ENCODE measurements around the gene PHF21A. TPM values are rescaled to one million over a fixed set of nuclear protein-coding genes. Genes with fewer than 3 reads are reported as not detected.

The PHF21A gene
- total and polyA plus RNA-seq, 4 donors = 3.6 to 8.5 (median 6.2) TPM

DNA sequence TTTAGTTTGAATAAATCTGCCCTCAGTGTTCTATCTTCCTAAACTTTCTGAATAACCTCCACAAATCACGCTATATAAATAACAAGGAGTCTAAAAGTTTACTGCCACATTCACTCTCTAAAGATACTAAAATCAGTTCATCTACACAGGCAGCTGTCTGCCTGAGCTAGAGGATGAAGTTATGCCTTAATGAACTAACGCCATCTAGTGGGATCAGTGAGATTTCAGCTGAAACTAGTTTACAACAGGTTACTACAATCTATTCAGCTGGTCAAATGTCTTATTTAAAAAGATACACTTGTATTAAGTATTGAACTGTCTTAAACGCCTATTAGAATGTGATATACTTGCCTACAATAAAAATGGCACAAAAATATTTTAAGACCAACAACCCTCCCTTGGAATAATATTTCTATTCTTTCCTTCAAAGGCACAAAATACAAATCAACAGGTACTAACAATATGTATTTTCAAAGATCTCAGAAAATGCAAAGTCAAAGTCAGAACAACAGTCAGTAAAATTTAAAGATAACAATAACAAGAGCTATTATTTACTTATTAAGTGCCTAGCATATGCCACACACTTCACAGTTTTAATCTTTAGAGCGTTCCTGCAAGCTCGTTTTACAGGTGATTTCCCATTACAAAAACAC lies 114.7 kb downstream of the PHF21A start:
- no peaks in the 10 kb centered on the region for H3K4me1 ChIP-seq (ENCODE audit: control insufficient read depth in 4 of 4, insufficient read depth in 4 of 4, low read length in 3 of 4)
- no peak for DNase-seq (ENCODE audit: low spot score)
- no peaks in the 10 kb centered on the region for H3K27me3 ChIP-seq (ENCODE audit: control insufficient read depth in 4 of 4, insufficient read depth in 4 of 4, low read length in 3 of 4)
- no peak for TF ChIP-seq FOXA1 (IDR thresholded peaks at IDR 0.05)
- TF ChIP-seq, protein P1, sequence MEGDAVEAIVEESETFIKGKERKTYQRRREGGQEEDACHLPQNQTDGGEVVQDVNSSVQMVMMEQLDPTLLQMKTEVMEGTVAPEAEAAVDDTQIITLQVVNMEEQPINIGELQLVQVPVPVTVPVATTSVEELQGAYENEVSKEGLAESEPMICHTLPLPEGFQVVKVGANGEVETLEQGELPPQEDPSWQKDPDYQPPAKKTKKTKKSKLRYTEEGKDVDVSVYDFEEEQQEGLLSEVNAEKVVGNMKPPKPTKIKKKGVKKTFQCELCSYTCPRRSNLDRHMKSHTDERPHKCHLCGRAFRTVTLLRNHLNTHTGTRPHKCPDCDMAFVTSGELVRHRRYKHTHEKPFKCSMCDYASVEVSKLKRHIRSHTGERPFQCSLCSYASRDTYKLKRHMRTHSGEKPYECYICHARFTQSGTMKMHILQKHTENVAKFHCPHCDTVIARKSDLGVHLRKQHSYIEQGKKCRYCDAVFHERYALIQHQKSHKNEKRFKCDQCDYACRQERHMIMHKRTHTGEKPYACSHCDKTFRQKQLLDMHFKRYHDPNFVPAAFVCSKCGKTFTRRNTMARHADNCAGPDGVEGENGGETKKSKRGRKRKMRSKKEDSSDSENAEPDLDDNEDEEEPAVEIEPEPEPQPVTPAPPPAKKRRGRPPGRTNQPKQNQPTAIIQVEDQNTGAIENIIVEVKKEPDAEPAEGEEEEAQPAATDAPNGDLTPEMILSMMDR (IDR thresholded peaks at IDR 0.05; ENCODE audit: low read depth, low read length, missing input control) = peak; percentile 72
- peak; percentile 96 to 97 for TF ChIP-seq RAD21 (IDR thresholded peaks at IDR 0.05)
- H3K4me3 ChIP-seq (ENCODE audit: low read depth in 1 of 3, low read length in 3 of 3) = no peak overlapping the region
- H3K36me3 ChIP-seq (ENCODE audit: control insufficient read depth in 4 of 4, insufficient read depth in 3 of 4, low read depth in 1 of 4, low read length in 3 of 4) = no peaks in the 10 kb centered on the region
- 41% methylated on average over 5 of the region's 5 CpGs for WGBS
- H3K9ac ChIP-seq (ENCODE audit: low read depth in 1 of 2, low read length in 2 of 2) = no peak overlapping the region
- H3K27ac ChIP-seq (ENCODE audit: low read depth in 1 of 2, low read length in 2 of 2) = no peak overlapping the region
- no peaks in the 10 kb centered on the region for H3K9me3 ChIP-seq (ENCODE audit: control insufficient read depth in 4 of 4, low read length in 3 of 4)

DNA sequence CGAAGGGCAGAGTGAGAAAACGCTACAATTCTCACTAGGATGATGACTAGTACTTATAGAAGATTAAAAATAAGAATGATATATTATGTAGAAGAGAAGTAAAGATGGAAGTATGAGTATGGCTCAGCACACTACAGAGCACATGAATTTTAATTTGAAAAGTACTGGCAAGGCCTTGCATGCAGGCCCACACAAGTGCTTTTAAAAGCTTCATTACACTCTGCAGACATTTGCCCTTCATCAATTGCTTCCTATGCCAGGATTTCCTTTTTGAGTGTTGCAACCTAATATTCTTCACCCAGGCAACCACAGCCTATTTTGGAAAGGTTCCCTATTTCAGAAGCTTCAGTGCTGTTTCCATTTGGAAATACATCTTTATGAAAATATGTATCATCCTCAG lies 117.7 kb downstream of the PHF21A start:
- H3K9me3 ChIP-seq (ENCODE audit: control insufficient read depth in 4 of 4, low read length in 3 of 4) = no peaks in the 10 kb centered on the region
- peaks cover 0 to 3% (median 0%) of the 10 kb centered on the region in 4 donors for H3K4me1 ChIP-seq (ENCODE audit: control insufficient read depth in 4 of 4, insufficient read depth in 4 of 4, low read length in 3 of 4)
- 96% methylated on average over 2 of the region's 2 CpGs for WGBS
- H3K27ac ChIP-seq (ENCODE audit: low read depth in 1 of 2, low read length in 2 of 2) = no peak overlapping the region
- no peak for DNase-seq (ENCODE audit: low spot score)
- H3K27me3 ChIP-seq (ENCODE audit: control insufficient read depth in 4 of 4, insufficient read depth in 4 of 4, low read length in 3 of 4) = no peaks in the 10 kb centered on the region
- TF ChIP-seq, protein P2, sequence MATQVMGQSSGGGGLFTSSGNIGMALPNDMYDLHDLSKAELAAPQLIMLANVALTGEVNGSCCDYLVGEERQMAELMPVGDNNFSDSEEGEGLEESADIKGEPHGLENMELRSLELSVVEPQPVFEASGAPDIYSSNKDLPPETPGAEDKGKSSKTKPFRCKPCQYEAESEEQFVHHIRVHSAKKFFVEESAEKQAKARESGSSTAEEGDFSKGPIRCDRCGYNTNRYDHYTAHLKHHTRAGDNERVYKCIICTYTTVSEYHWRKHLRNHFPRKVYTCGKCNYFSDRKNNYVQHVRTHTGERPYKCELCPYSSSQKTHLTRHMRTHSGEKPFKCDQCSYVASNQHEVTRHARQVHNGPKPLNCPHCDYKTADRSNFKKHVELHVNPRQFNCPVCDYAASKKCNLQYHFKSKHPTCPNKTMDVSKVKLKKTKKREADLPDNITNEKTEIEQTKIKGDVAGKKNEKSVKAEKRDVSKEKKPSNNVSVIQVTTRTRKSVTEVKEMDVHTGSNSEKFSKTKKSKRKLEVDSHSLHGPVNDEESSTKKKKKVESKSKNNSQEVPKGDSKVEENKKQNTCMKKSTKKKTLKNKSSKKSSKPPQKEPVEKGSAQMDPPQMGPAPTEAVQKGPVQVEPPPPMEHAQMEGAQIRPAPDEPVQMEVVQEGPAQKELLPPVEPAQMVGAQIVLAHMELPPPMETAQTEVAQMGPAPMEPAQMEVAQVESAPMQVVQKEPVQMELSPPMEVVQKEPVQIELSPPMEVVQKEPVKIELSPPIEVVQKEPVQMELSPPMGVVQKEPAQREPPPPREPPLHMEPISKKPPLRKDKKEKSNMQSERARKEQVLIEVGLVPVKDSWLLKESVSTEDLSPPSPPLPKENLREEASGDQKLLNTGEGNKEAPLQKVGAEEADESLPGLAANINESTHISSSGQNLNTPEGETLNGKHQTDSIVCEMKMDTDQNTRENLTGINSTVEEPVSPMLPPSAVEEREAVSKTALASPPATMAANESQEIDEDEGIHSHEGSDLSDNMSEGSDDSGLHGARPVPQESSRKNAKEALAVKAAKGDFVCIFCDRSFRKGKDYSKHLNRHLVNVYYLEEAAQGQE (IDR thresholded peaks at IDR 0.05) = no peak
- TF ChIP-seq, protein P3, sequence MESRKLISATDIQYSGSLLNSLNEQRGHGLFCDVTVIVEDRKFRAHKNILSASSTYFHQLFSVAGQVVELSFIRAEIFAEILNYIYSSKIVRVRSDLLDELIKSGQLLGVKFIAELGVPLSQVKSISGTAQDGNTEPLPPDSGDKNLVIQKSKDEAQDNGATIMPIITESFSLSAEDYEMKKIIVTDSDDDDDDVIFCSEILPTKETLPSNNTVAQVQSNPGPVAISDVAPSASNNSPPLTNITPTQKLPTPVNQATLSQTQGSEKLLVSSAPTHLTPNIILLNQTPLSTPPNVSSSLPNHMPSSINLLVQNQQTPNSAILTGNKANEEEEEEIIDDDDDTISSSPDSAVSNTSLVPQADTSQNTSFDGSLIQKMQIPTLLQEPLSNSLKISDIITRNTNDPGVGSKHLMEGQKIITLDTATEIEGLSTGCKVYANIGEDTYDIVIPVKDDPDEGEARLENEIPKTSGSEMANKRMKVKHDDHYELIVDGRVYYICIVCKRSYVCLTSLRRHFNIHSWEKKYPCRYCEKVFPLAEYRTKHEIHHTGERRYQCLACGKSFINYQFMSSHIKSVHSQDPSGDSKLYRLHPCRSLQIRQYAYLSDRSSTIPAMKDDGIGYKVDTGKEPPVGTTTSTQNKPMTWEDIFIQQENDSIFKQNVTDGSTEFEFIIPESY (IDR thresholded peaks at IDR 0.05) = no peak
- no peak for TF ChIP-seq FOXA2 (IDR thresholded peaks at IDR 0.05)
- no peak for TF ChIP-seq YY1 (IDR thresholded peaks at IDR 0.05)
- peak in 1 of 2 donors; percentile 51 for TF ChIP-seq GABPA (IDR thresholded peaks at IDR 0.05 in 1 of 2, conservative IDR thresholded peaks at IDR 0.05 in 1 of 2)
- no peaks in the 10 kb centered on the region for H3K36me3 ChIP-seq (ENCODE audit: control insufficient read depth in 4 of 4, insufficient read depth in 3 of 4, low read depth in 1 of 4, low read length in 3 of 4)
- no peak overlapping the region for H3K9ac ChIP-seq (ENCODE audit: low read depth in 1 of 2, low read length in 2 of 2)
- no peak overlapping the region for H3K4me3 ChIP-seq (ENCODE audit: low read depth in 1 of 3, low read length in 3 of 3)

DNA sequence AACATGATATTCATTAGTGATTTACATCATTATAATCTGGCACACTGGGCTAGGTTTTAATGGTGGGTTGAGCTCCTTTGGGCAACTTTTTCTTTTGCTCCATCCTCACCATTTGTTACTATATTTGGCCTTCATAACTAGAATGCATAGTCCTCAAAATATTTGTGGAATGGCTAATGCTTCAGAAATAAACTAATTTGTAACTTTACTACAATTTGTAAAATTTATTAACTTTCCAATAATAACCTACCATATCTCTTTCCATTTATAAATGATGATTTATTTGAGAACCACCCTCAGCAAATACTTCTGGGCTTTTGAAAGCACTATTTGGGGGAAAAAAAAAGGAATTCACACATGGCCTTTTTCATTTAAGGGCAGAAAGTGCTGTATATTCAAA lies 119.1 kb downstream of the PHF21A start:
- Histone ChIP-seq H3K27me3 (ENCODE audit: control insufficient read depth in 4 of 4, insufficient read depth in 4 of 4, low read length in 3 of 4) (no peaks in the 10 kb centered on the region), H3K36me3 (ENCODE audit: control insufficient read depth in 4 of 4, insufficient read depth in 3 of 4, low read depth in 1 of 4, low read length in 3 of 4) (no peaks in the 10 kb centered on the region), H3K9me3 (ENCODE audit: control insufficient read depth in 4 of 4, low read length in 3 of 4) (no peaks in the 10 kb centered on the region), H3K4me3 (ENCODE audit: low read depth in 1 of 3, low read length in 3 of 3) (no peak overlapping the region), H3K27ac (ENCODE audit: low read depth in 1 of 2, low read length in 2 of 2) (no peak overlapping the region), H3K4me1 (ENCODE audit: control insufficient read depth in 4 of 4, insufficient read depth in 4 of 4, low read length in 3 of 4) (peaks cover 0 to 3% (median 0%) of the 10 kb centered on the region in 4 donors), H3K9ac (ENCODE audit: low read depth in 1 of 2, low read length in 2 of 2) (no peak overlapping the region)
- DNase-seq (ENCODE audit: low spot score) = no peak
- TF ChIP-seq, protein P2 (IDR thresholded peaks at IDR 0.05) = no peak
- no peak for TF ChIP-seq RAD21 (IDR thresholded peaks at IDR 0.05)
- no peak for TF ChIP-seq GABPA (IDR thresholded peaks at IDR 0.05 in 1 of 2, conservative IDR thresholded peaks at IDR 0.05 in 1 of 2)
- no peak for TF ChIP-seq EGR1 (IDR thresholded peaks at IDR 0.05; ENCODE audit: low read depth in 2 of 2)
- no peak for TF ChIP-seq NR2F2 (IDR thresholded peaks at IDR 0.05)
- no peak for TF ChIP-seq HNF4A (conservative IDR thresholded peaks at IDR 0.05)
- TF ChIP-seq JUND (IDR thresholded peaks at IDR 0.05) = no peak
- no peak for TF ChIP-seq TAF1 (conservative IDR thresholded peaks at IDR 0.05)
- no peak for TF ChIP-seq YY1 (IDR thresholded peaks at IDR 0.05)
- TF ChIP-seq RXRA (IDR thresholded peaks at IDR 0.05) = no peak
- TF ChIP-seq FOXA1 (IDR thresholded peaks at IDR 0.05) = no peak
- TF ChIP-seq SP1 (IDR thresholded peaks at IDR 0.05) = no peak
